ENCODE data around the gene ADAM19.

The ADAM19 gene

GRCh38 chr5:157596487-157596886 is 20.9 kb upstream of the ADAM19 start:
- no peak for DNase-seq

GRCh38 chr5:157594675-157595459 is 19.3 kb upstream of the ADAM19 start:
- no peak for DNase-seq

- DNase-seq = no peak
Measured at GRCh38 chr5:157594257-157594656, 18.7 kb upstream of the ADAM19 start.

- no peak for DNase-seq
Measured at GRCh38 chr5:157593052-157593757, 17.6 kb upstream of the ADAM19 start.

GRCh38 chr5:157592594-157592993 is 17.0 kb upstream of the ADAM19 start:
- DNase-seq = no peak

GRCh38 chr5:157590478-157590877 is 14.9 kb upstream of the ADAM19 start:
- DNase-seq = no peak

GRCh38 chr5:157584628-157585027 is 9.1 kb upstream of the ADAM19 start:
- no peak for DNase-seq

GRCh38 chr5:157582731-157583620 is 7.4 kb upstream of the ADAM19 start:
- no peak for DNase-seq

- DNase-seq = no peak
Measured at GRCh38 chr5:157581901-157582300, 6.3 kb upstream of the ADAM19 start.

GRCh38 chr5:157578079-157578780 is 2.7 kb upstream of the ADAM19 start:
- DNase-seq = no peak

- DNase-seq = no peak
Measured at GRCh38 chr5:157576678-157577077, 1.1 kb upstream of the ADAM19 start.

GRCh38 chr5:157574456-157575380 is 857 bp downstream of the ADAM19 start:
- DNase-seq = no peak

- DNase-seq = no peak
Measured at GRCh38 chr5:157571357-157571827, 4.2 kb downstream of the ADAM19 start.

GRCh38 chr5:157570531-157571200 is 4.9 kb downstream of the ADAM19 start:
- no peak for DNase-seq

- DNase-seq = no peak
Measured at GRCh38 chr5:157568720-157569119, 6.9 kb downstream of the ADAM19 start.

- no peak for DNase-seq
Measured at GRCh38 chr5:157568222-157568621, 7.4 kb downstream of the ADAM19 start.

GRCh38 chr5:157566902-157567489 is 8.6 kb downstream of the ADAM19 start:
- DNase-seq = no peak

- no peak for DNase-seq
Measured at GRCh38 chr5:157563929-157564716, 11.5 kb downstream of the ADAM19 start.

GRCh38 chr5:157563373-157563928 is 12.1 kb downstream of the ADAM19 start:
- no peak for DNase-seq

Measured in NCI-H1436 (cell line).